Right atrium auricular region (tissue), 2 donors: Measurements from ENCODE around the gene SOX3. TPM values are rescaled to one million over a fixed set of nuclear protein-coding genes. Genes with fewer than 3 reads are reported as not detected.
A peak's percentile ranks its signal among the peaks of the same experiment; 100 is the strongest.

ENCODE experiments used
- DNase-seq: peaks from one replicate; pipeline ENCODE4 v3.0.0-alpha.2; 2019; ENCODE audit warnings: low spot score
- H3K27ac ChIP-seq, 2 donors: fragments of 200-600 bp; sonication (generic); 1 replicate in 1 of 2; 2 replicates in 1 of 2; pipeline ENCODE4 v1.5.1; 2016 to 2019
- H3K27me3 ChIP-seq, 2 donors: fragments of 200-600 bp; sonication (generic); one replicate each; pipeline versions ENCODE4 v1.5.1 to v1.6.0; 2017 to 2019
- H3K36me3 ChIP-seq: fragments of 200-600 bp; sonication (generic); one replicate; pipeline ENCODE4 v1.5.1; 2016
- H3K4me1 ChIP-seq, 2 donors: fragments of 200-600 bp; sonication (generic); one replicate each; pipeline versions ENCODE4 v1.5.1 to v1.6.0; 2017 to 2019
- H3K4me3 ChIP-seq, 2 donors: fragments of 200-600 bp; sonication (generic); 1 replicate in 1 of 2; 2 replicates in 1 of 2; pipeline ENCODE4 v1.5.1; 2017 to 2019; ENCODE audit warnings: mild to moderate bottlenecking in 1 of 2, moderate library complexity in 1 of 2
- H3K9me3 ChIP-seq, 2 donors: fragments of 200-600 bp; sonication (generic); one replicate each; pipeline ENCODE4 v1.5.1; 2019
- CTCF ChIP-seq, 2 donors: fragments of 200-600 bp; sonication (generic); IDR thresholded peaks; one replicate each; pipeline ENCODE4 v1.5.1; 2019; ENCODE audit warnings: antibody characterized with exemption in 2 of 2
- total RNA-seq, 2 donors: library from RNA; depleted of rRNA; stranded (reverse); fragments of >200 nt; gene quantifications; one replicate each; pipeline ENCODE4 v1.1.0, GENCODE V29; 2016

The SOX3 gene
- total RNA-seq: not detected

DNA sequence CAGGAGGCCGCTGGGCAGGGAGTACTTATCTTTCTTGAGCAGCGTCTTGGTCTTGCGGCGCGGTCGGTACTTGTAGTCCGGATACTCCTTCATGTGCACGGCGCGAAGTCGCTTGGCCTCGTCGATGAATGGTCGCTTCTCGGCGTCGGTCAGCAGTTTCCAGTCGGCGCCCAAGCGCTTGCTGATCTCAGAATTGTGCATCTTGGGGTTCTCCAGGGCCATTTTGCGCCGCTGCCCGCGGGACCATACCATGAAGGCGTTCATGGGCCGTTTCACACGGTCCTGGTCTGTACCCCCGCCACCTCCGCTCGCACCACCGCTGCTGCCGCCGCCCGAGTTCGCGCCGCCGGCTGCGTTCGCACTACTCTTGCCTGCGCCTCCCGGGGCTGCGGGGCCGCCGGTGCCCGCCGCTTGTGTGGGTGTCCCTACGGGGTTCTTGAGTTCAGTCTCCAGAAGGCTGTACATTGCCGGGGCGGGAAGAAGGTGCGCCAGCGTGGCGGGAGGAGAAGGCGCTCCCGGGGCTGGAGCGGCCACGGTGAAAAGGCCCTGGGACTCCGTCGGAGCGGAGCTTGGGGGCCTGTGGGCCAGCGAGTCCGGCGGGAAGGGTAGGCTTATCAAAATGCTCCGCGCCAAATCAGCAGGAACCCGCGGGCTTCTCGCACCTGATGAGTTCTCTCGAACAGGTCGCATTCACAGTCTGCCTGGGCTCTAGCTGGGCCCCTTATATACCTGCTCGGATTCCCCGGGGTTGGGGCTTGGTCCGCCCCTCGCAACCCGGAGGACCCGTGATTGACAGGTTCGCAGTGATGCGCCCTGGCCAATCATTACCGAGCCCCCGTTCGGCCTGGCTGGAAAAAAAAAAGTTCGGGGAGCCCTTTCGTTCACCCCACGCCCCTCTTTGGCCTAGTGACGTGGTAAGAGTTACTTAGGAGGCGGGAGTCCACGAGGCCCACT lies at the start of gene SOX3:
Gene SOX3 (minus strand): TSS at position 699 of the 954 bp plus-strand sequence. CDS start 9 bp downstream, at position 690.
- no peak for TF ChIP-seq CTCF (IDR thresholded peaks at IDR 0.05)
- Histone ChIP-seq H3K27ac (no peak within 1 kb of the TSS), H3K27me3 (peaks cover 10 to 19% of the 10 kb centered on the region in 2 donors), H3K9me3 (no peaks in the 10 kb centered on the region), H3K4me3 (peak within 1 kb of the TSS in 1 of 2 donors; percentile 35), H3K4me1 (peaks cover 0 to 28% of the 10 kb centered on the region in 2 donors), H3K36me3 (no peaks in the 10 kb centered on the region)
- DNase-seq: no peak

DNA sequence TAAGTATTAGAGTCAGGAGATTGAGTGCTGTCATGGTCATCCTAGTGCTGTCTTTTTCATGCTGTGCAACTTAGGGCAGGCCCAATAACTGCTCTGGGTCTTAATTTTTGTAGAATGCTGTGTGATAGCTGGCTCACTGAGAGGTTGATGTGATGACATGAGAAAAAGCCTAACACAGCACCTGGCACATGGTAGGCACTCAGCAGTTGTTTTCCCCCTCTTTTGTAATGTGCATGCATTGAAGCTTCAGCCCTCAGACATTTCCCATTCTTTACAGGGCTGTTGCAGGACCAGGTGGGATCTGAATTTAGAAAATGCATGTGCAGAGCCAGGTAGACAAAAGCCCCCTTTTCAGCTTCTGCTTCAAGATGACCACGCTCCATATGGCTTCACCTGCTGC lies 44.1 kb upstream of the SOX3 start:
- TF ChIP-seq CTCF (IDR thresholded peaks at IDR 0.05): no peak

GRCh38 chrX:140526171-140526570 lies 21.3 kb upstream of the SOX3 start:
- TF ChIP-seq CTCF (IDR thresholded peaks at IDR 0.05): no peak
- Histone ChIP-seq H3K27me3 (no peaks in the 10 kb centered on the region), H3K9me3 (no peaks in the 10 kb centered on the region), H3K27ac (no peak overlapping the region), H3K4me1 (no peaks in the 10 kb centered on the region), H3K4me3 (no peak overlapping the region), H3K36me3 (no peaks in the 10 kb centered on the region)
- no peak for DNase-seq

More for the DNA sequence above, 44.1 kb upstream of the SOX3 start:
- Histone ChIP-seq H3K27ac (no peak overlapping the region), H3K4me3 (no peak overlapping the region), H3K36me3 (no peaks in the 10 kb centered on the region), H3K27me3 (no peaks in the 10 kb centered on the region), H3K9me3 (no peaks in the 10 kb centered on the region), H3K4me1 (no peaks in the 10 kb centered on the region)
- no peak for DNase-seq

GRCh38 chrX:140525448-140525847 lies 20.6 kb upstream of the SOX3 start:
- Histone ChIP-seq H3K27me3 (no peaks in the 10 kb centered on the region), H3K27ac (no peak overlapping the region), H3K36me3 (no peaks in the 10 kb centered on the region), H3K9me3 (no peaks in the 10 kb centered on the region), H3K4me1 (no peaks in the 10 kb centered on the region), H3K4me3 (no peak overlapping the region)
- no peak for DNase-seq
- no peak for TF ChIP-seq CTCF (IDR thresholded peaks at IDR 0.05)

DNA sequence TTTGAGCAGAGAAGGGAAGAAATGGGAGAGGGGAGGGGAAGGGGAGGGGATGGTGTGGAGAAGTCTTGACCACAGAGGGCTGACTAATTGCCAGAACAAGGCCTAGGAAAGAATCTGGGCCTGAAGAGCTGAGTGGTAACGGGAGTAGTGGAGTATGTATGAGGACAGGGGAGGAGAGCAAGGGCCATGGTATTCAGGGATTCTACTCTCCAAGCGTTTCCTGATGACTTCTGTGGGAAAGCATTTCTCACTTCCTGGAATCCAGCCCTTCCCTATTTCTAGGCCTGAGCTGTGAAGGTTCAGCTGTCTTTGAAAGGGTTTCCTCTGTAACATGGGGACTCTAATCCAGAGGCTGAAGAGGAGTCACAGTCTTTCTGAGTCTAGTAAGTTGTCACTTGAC lies 19.7 kb upstream of the SOX3 start:
- H3K27ac ChIP-seq: no peak overlapping the region
- no peaks in the 10 kb centered on the region for H3K27me3 ChIP-seq
- no peaks in the 10 kb centered on the region for H3K36me3 ChIP-seq
- H3K9me3 ChIP-seq: no peaks in the 10 kb centered on the region
- no peaks in the 10 kb centered on the region for H3K4me1 ChIP-seq
- TF ChIP-seq CTCF (IDR thresholded peaks at IDR 0.05): no peak
- no peak overlapping the region for H3K4me3 ChIP-seq
- DNase-seq: no peak
